Endodermal cell (in vitro differentiated cells): Measurements from ENCODE around the gene ZSCAN1. TPM values are rescaled to one million over a fixed set of nuclear protein-coding genes. Genes with fewer than 3 reads are reported as not detected.
A peak's percentile ranks its signal among the peaks of the same experiment; 100 is the strongest.

Source experiments
- DNase-seq: peaks from one replicate; pipeline ENCODE4 v3.0.0-alpha.2; 2017
- H3K27ac ChIP-seq: 2 replicates; pipeline ENCODE4 v1.5.1; 2013; ENCODE audit warnings: mild to moderate bottlenecking, low read depth, low read length, moderate library complexity
- H3K27me3 ChIP-seq: 2 replicates; pipeline ENCODE4 v1.6.1; 2013; ENCODE audit warnings: mild to moderate bottlenecking, low read length, moderate library complexity; ENCODE audit not compliant: insufficient read depth, control insufficient read depth, poor library complexity, severe bottlenecking
- H3K36me3 ChIP-seq: 2 replicates; pipeline ENCODE4 v1.7.0; 2013; ENCODE audit warnings: mild to moderate bottlenecking, low read length, moderate library complexity; ENCODE audit not compliant: control insufficient read depth, insufficient read depth
- H3K4me1 ChIP-seq: one replicate; pipeline ENCODE4 v1.7.0; 2013; ENCODE audit warnings: low read length; ENCODE audit not compliant: control insufficient read depth, insufficient read depth
- H3K4me3 ChIP-seq: 2 replicates; pipeline ENCODE4 v1.5.1; 2013; ENCODE audit warnings: mild to moderate bottlenecking, low read length, moderate library complexity
- H3K9ac ChIP-seq: 2 replicates; pipeline ENCODE4 v1.6.1; 2013; ENCODE audit warnings: mild to moderate bottlenecking, low read length, moderate library complexity; ENCODE audit not compliant: poor library complexity, severe bottlenecking; ENCODE audit errors: extremely low read depth
- H3K9me3 ChIP-seq: 2 replicates; pipeline ENCODE4 v1.6.1; 2013; ENCODE audit warnings: mild to moderate bottlenecking, low read length, moderate library complexity; ENCODE audit not compliant: control insufficient read depth
- H3K27ac Mint-ChIP-seq: 2 replicates; pipeline ENCODE4 v1.8.0; 2020; ENCODE audit warnings: mixed read lengths
- H3K27me3 Mint-ChIP-seq: 2 replicates; pipeline ENCODE4 v1.8.0; 2021; ENCODE audit warnings: mild to moderate bottlenecking, mixed read lengths; ENCODE audit not compliant: insufficient read depth
- H3K36me3 Mint-ChIP-seq: 2 replicates; pipeline ENCODE4 v1.8.0; 2020; ENCODE audit warnings: low read depth, mixed read lengths
- H3K4me1 Mint-ChIP-seq: 2 replicates; pipeline ENCODE4 v1.8.0; 2020; ENCODE audit warnings: mixed read lengths
- H3K4me3 Mint-ChIP-seq: 2 replicates; pipeline ENCODE4 v1.8.0; 2020; ENCODE audit warnings: mild to moderate bottlenecking, moderate library complexity, mixed read lengths
- H3K9me3 Mint-ChIP-seq: 2 replicates; pipeline ENCODE4 v1.8.0; 2020; ENCODE audit warnings: mild to moderate bottlenecking, mixed read lengths
- WGBS, 2 experiments: methylation state at CpG; one replicate each; pipeline versions ENCODE4 v1.1.5 to v1.1.7; 2013; ENCODE audit warnings: missing lambda C conversion rate in 2 of 2, mixed read lengths in 1 of 2; ENCODE audit not compliant: insufficient coverage in 1 of 2, insufficient read length in 1 of 2; 5-methylcytosine and 5-hydroxymethylcytosine counted together
- total RNA-seq, 2 donors: library from RNA; stranded (reverse); fragmentation: NEBNext Ultra II Directional in 1 of 2; extraction: Animal tissue kit (Norgen Biotek cat#: 25700) in 1 of 2; gene quantifications; 2 replicates in 1 of 2; 3 replicates in 1 of 2; pipeline ENCODE4 v1.2.1, GENCODE V29; 2021
- TF ChIP-seq, protein P1 (sequence below): fragments of 200-600 bp; sonication (generic); conservative IDR thresholded peaks from 2 replicates; pipeline ENCODE4 v1.5.0; 2021; ENCODE audit warnings: antibody characterized with exemption, mild to moderate bottlenecking

The ZSCAN1 gene
- total RNA-seq, 2 donors from 2014 or later, result 1.5 to 2.2 TPM

- H3K27me3 ChIP-seq, result no peaks in the 10 kb centered on the region
- no peak overlapping the region for H3K27ac ChIP-seq
- peak; percentile 69 for DNase-seq
- TF ChIP-seq, protein P1, sequence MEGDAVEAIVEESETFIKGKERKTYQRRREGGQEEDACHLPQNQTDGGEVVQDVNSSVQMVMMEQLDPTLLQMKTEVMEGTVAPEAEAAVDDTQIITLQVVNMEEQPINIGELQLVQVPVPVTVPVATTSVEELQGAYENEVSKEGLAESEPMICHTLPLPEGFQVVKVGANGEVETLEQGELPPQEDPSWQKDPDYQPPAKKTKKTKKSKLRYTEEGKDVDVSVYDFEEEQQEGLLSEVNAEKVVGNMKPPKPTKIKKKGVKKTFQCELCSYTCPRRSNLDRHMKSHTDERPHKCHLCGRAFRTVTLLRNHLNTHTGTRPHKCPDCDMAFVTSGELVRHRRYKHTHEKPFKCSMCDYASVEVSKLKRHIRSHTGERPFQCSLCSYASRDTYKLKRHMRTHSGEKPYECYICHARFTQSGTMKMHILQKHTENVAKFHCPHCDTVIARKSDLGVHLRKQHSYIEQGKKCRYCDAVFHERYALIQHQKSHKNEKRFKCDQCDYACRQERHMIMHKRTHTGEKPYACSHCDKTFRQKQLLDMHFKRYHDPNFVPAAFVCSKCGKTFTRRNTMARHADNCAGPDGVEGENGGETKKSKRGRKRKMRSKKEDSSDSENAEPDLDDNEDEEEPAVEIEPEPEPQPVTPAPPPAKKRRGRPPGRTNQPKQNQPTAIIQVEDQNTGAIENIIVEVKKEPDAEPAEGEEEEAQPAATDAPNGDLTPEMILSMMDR, result no peak
- no peaks in the 10 kb centered on the region for H3K4me1 ChIP-seq
- H3K9ac ChIP-seq, result no peak overlapping the region
- WGBS, 2 experiments, result 82 to 84% methylated on average over 20 to 44 of the region's 44 CpGs
- Mint-ChIP-seq H3K4me1 (no peaks in the 10 kb centered on the region), H3K9me3 (peaks cover 71% of the 10 kb centered on the region), H3K4me3 (no peak overlapping the region), H3K36me3 (peaks cover 12% of the 10 kb centered on the region), H3K27ac (no peak overlapping the region), H3K27me3 (peaks cover 40% of the 10 kb centered on the region)
- H3K36me3 ChIP-seq, result no peaks in the 10 kb centered on the region
- peaks cover 3% of the 10 kb centered on the region for H3K9me3 ChIP-seq
- no peak overlapping the region for H3K4me3 ChIP-seq
Observed at GRCh38 chr19:58037927-58038687, 4.3 kb downstream of the ZSCAN1 start.

DNA sequence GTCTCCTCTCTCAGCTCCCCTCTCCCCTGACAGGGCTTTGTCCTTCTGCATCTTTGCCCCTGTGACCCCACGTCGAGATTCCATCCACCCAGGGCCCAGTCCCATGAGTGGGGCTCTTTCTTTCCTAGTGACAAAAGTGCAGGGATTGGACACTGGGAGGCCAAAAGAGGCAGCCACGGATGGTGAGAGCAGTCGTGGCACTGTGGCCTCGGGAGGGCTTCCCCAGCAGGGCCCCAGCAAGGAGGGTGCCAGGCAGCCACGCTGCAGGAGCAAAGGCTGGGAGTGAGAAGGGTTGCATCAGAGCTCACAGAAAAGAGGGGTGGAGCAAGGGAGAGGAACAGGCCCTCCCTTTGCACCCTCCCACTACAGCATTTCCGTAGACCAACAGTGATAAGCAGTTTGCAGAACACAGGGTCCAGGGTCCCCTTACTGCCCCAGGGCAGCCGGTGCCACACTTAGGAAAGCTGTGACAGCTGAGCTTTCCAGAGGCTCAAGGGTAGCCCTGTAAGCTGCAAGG, 4.9 kb downstream of the ZSCAN1 start:
- Mint-ChIP-seq H3K4me3 (no peak overlapping the region), H3K36me3 (peaks cover 14% of the 10 kb centered on the region), H3K9me3 (peaks cover 71% of the 10 kb centered on the region), H3K4me1 (no peaks in the 10 kb centered on the region), H3K27ac (no peak overlapping the region), H3K27me3 (peaks cover 42% of the 10 kb centered on the region)
- Histone ChIP-seq H3K4me3 (no peak overlapping the region), H3K27me3 (no peaks in the 10 kb centered on the region), H3K9me3 (no peaks in the 10 kb centered on the region), H3K4me1 (no peaks in the 10 kb centered on the region), H3K36me3 (no peaks in the 10 kb centered on the region), H3K27ac (no peak overlapping the region), H3K9ac (no peak overlapping the region)
- TF ChIP-seq, protein P1, result no peak
- DNase-seq, result peak; percentile 53
- WGBS, 2 experiments, result 60 to 69% methylated on average over 5 to 8 of the region's 8 CpGs

DNA sequence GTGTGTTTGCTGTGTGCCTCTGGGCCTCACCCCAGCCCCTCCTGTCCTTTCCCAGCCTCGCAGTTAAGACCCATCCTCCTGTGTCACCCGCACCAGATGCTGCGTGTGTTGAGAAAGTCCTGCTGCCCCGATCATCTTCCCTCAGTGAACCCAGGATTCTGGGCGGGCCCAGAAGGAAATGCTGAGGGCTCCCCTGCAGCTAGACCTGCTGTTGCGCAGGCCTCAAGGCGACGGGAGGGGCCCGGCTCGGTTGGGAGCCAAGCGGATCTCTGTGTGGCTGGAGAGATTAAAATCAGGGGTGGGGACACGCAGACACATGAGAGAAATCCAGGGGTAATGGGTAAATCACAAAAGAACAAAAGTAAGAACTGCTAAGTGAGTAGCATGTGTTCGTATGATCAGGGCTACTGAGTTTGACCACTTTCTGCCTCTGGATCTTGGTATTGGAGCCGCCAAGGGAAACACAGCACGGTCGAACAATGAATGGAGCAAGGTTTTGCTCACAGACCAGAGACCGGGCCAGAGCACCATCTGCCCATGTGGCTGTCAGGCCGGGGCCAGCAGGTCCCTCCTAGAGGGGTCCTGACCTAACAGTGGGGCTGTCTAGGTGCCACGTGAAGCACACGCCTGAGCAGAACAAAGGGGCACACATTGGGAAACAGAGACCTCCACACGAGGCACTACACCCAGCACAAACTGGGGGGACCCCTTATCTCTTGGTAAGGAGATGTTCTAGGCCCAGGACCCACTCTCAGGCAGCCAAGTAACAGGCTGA, 7.1 kb downstream of the ZSCAN1 start:
- Histone ChIP-seq H3K4me1 (no peaks in the 10 kb centered on the region), H3K9me3 (no peaks in the 10 kb centered on the region), H3K27me3 (no peaks in the 10 kb centered on the region), H3K27ac (no peak overlapping the region), H3K4me3 (no peak overlapping the region), H3K36me3 (no peaks in the 10 kb centered on the region), H3K9ac (no peak overlapping the region)
- H3K27me3 Mint-ChIP-seq, result peaks cover 42% of the 10 kb centered on the region
- no peak overlapping the region for H3K27ac Mint-ChIP-seq
- H3K9me3 Mint-ChIP-seq, result peaks cover 74% of the 10 kb centered on the region
- H3K4me1 Mint-ChIP-seq, result no peaks in the 10 kb centered on the region
- no peak for DNase-seq
- H3K36me3 Mint-ChIP-seq, result peaks cover 9% of the 10 kb centered on the region
- H3K4me3 Mint-ChIP-seq, result no peak overlapping the region
- WGBS, 2 experiments, result 80 to 87% methylated on average over 17 to 21 of the region's 21 CpGs
- TF ChIP-seq, protein P1, result no peak
